GM12865 (cell line): Measurements from ENCODE around the gene HIF3A.
"Not testable (repeated sequence)": the region's sequence is repeated elsewhere in the genome, so short reads cannot be mapped to it uniquely, and the experiment has no call there.

Experiments used
- DNase-seq: peaks from one replicate; pipeline ENCODE4 v3.0.0; 2010; ENCODE audit warnings: low read depth
- H3K4me3 ChIP-seq: 2 replicates; pipeline ENCODE4 v1.5.1; 2011; ENCODE audit warnings: mild to moderate bottlenecking, low read depth, low read length, control low read depth
- TF ChIP-seq, protein P1 (sequence below): IDR thresholded peaks from 2 replicates; pipeline ENCODE4 v1.5.1; 2011; ENCODE audit warnings: low read length, control low read depth, low read depth, inconsistent platforms; ENCODE audit not compliant: insufficient read depth; ENCODE audit errors: missing control alignments

The HIF3A gene

DNA sequence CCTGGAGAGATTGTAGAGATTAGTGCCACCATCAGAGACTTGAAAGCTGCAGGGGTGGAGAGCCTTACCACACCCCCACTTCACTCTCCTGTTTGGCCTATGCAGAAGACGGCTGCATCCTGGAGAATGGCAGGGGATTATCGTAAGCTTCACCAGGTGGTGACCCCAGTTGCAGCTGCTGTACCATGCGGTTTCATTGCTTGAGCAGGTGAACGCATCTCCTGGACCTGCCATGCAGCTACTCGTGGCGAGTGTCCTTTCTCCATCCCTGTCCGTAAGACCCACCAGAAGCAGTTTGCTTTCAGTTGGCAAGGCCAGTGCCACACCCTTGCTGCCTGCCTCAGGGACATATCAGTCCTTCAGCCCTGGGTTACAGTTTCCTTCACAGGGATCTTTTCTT, 71.3 kb downstream of the HIF3A start:
- H3K4me3 ChIP-seq, result no peak overlapping the region
- DNase-seq, result no peak
- TF ChIP-seq, protein P1, sequence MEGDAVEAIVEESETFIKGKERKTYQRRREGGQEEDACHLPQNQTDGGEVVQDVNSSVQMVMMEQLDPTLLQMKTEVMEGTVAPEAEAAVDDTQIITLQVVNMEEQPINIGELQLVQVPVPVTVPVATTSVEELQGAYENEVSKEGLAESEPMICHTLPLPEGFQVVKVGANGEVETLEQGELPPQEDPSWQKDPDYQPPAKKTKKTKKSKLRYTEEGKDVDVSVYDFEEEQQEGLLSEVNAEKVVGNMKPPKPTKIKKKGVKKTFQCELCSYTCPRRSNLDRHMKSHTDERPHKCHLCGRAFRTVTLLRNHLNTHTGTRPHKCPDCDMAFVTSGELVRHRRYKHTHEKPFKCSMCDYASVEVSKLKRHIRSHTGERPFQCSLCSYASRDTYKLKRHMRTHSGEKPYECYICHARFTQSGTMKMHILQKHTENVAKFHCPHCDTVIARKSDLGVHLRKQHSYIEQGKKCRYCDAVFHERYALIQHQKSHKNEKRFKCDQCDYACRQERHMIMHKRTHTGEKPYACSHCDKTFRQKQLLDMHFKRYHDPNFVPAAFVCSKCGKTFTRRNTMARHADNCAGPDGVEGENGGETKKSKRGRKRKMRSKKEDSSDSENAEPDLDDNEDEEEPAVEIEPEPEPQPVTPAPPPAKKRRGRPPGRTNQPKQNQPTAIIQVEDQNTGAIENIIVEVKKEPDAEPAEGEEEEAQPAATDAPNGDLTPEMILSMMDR, result no peak

DNA sequence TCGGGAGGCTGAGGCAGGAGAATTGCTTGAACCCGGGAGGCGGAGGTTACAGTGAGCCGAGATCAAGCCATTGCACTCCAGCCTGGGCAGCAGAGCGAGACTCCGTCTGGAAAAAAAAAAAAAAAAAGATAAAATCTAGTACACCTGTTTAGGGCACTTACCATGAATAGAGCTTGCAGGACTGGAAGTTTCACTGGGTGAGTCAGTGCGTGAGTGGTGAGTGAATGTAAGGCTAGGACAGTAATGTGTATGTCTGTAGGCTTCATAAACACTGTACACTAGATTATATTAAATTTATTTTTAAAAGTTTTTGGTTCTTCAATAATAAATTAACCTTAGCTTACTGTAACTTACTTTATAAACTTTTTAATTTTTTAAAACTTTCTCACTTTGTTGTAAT, 73.0 kb downstream of the HIF3A start:
- no peak overlapping the region for H3K4me3 ChIP-seq
- DNase-seq, result no peak
- TF ChIP-seq, protein P1, result no peak

DNA sequence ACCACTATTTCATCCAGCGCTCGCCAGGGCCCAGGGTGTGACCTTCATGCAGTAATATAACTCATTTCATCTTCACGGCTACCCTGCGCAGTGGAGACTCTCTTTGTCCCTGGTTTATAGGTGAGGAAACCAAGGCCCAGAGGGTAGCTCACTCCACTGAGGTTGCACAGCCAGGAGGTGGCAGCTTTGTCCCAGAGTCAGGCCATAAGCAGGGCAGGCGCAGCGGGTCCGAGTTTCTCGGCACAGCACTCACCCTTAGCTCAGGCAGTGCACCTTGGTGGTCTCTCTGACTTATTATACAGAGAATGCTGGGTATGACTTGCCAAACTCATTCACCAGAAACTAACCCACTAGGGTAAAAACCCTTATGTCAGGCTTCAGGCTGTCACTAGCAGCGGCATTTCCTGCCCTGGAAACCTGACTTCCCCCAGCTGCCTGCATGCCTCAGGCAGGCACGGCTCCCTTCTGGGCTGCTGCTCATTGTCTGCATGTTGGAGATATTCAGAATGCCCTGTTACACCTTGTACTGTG, 74.6 kb downstream of the HIF3A start:
- H3K4me3 ChIP-seq, result no peak overlapping the region
- TF ChIP-seq, protein P1, result no peak
- DNase-seq, result no peak

DNA sequence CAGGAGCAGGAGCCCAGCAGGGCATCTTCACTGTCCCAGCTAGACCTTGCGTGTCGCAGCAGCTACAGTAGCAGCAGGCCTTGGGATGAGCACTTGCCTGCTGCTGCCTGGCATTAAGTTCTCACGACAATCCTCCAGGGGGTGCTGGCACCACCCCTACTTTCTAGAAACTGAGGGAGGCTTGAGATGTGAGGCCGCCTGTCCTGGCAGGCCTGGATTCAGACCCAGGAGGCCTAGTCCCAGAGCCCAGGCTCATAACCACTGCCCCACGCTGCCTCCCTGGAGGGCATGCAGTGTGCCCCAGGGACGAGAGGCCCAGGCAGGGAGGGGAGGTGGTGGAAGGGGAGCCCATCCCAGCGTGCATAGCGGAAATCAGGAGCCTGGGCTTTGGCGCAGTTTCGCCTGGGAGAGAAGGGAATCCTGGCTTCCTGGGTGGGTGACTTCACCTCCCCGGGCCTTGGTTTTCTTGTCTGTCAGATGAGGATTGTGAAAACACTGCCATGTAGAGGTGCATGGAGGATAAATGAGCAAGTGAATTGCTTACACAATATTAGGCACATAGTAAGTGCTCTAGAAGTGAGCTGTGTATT, 76.2 kb downstream of the HIF3A start:
- TF ChIP-seq, protein P1, result no peak
- no peak overlapping the region for H3K4me3 ChIP-seq
- no peak for DNase-seq

DNA sequence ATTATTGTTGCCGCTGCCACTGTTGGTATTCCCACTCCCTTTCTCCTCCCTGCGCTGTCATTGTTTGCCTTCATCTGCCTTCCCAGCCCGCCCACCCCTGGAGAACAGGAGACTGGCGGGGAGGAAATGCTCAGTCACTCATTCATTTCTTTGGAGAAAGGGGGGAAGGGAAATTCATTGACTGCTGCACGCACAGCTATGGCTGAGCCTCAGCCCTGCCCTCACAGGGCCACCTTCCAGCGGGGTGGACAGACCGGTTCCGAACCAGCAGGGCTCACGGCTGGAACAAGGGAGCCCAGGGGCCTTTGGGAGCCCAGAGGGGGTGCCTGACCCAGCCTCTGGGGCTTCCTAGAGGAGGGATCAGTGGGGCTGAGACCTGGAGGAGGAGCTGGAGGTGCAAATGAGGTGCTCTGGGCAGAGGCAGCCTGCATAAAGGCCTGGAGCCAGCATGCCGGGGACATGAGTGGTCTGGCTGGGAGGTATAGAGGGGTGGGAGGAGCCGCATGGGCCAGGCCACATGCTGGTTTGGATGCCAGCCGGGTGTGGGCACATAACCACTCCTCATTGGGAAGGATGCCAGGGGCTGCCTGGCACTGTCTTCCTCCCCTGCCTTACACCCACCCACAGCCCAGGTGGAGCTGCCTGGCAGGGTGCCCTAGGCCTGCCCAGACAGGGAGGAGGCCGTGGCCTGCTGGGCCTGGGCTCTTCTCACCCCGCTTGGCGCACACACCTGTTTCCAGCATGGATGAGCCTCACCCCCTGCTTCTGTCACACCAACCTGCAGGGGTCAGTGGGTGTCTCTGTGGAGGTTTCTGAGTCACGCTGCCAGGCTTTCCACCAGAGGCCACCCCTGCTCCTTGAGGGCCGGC, 76.9 kb downstream of the HIF3A start:
- no peak overlapping the region for H3K4me3 ChIP-seq
- TF ChIP-seq, protein P1, result no peak
- DNase-seq, result no peak

DNA sequence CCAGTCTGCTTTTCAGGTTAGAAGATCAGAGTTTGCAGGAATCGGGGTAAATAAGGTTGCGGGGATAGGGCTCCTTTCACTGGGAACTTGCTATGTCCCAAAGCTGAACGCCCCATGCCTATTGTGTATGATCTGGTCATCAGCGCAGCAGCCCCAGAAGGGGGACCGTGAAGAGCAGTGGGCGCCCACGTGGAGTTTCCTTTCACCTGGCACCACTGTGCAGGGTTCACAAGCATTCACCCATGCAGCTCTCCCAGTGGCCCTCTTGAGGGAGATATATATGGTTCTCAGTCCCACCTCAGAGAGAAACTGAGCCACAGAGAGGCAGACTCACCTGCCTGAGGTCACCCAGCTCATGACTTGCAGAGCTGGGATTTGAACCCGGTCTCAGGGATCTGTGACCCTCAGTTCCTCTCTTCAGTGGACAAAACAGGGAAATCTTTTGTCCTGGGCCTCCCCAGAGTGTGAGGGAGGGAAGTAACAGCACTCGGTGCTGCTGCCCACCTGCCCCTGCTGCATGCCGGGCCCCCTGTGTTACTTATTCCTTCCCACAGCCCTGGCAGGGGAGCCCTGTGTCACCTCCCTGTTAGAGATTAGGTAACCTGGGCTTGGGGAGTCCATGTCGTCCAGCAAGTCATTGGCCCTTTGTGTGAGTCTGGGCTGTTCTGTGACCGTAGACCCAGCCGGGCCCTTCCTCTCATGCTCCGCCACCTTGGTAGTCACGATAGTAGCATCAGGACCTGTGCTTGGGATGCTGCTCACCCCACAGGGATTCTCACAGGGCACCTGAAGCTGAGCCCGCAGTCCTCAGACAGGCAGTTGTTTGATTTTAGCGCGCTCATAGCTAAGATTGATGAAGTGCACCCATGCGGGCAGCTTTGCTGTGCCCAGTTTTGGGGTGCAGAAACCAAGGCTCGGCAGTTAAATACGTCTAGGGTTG, 78.0 kb downstream of the HIF3A start:
- no peak for DNase-seq
- no peak overlapping the region for H3K4me3 ChIP-seq
- TF ChIP-seq, protein P1, result no peak

DNA sequence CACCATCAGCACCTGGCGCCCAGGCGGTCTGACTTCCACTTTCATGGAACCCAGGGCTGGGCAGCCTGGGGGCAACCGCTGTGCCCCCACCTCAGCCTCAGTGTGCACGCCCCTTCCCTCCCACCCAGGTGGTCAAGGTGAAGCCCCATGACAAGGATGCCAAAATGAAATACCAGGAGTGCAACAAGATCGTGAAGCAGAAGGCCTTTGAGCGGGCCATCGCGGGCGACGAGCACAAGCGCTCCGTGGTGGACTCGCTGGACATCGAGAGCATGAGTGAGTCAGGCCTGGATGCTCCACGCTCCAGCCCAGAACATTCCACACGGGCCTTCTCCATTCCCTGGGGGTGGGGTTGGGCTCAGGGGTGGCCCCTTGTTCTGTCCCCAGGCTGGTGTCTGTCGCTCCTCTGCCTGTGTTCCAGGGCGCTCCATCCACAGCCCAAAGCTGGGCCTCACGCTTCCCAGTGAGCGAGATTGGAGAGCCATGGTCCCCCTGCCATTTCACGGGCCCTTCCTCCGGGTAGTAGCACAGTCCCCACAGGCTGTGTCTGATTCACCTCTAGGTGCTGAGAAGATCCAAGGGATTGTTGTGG, 78.7 kb downstream of the HIF3A start:
- DNase-seq, H3K4me3 ChIP-seq: not testable (repeated sequence)
